ENCODE measurements around the gene ADAMTS6.

The ADAMTS6 gene

GRCh38 chr5:65296067-65296466, 185.7 kb downstream of the ADAMTS6 start:
- no peak overlapping the region for H3K27ac ChIP-seq (ENCODE audit: low read depth, low read length)
- no peak overlapping the region for H3K9ac ChIP-seq (ENCODE audit: low read length)
- H3K4me2 ChIP-seq (ENCODE audit: low read depth, low read length, poor library complexity, severe bottlenecking): no peak overlapping the region
- no peak overlapping the region for H3K4me3 ChIP-seq (ENCODE audit: insufficient read depth, low read length, poor library complexity, severe bottlenecking)
- H3K79me2 ChIP-seq (ENCODE audit: insufficient read depth, low read length): no peaks in the 10 kb centered on the region
- no peaks in the 10 kb centered on the region for H3K36me3 ChIP-seq (ENCODE audit: low read length)
- H3K27me3 ChIP-seq (ENCODE audit: low read length): no peaks in the 10 kb centered on the region
- TF ChIP-seq EZH2phosphoT487 (conservative IDR thresholded peaks at IDR 0.05; ENCODE audit: low read length) (no peak), CTCF (IDR thresholded peaks at IDR 0.05; ENCODE audit: insufficient read depth, low read length, poor library complexity, severe bottlenecking) (no peak)
- H3K9me2 ChIP-seq (replicated peaks; ENCODE audit: insufficient read depth, low read length): no peaks in the 10 kb centered on the region
- no peaks in the 10 kb centered on the region for H3F3A ChIP-seq (ENCODE audit: insufficient read depth)
- H2AFZ ChIP-seq (ENCODE audit: low read depth, low read length, severe bottlenecking): no peak overlapping the region
- no peaks in the 10 kb centered on the region for H4K20me1 ChIP-seq (ENCODE audit: low read depth, low read length)
- no peaks in the 10 kb centered on the region for H3K9me3 ChIP-seq (ENCODE audit: insufficient read depth, low read length)

- Histone ChIP-seq H3F3A (ENCODE audit: insufficient read depth) (no peaks in the 10 kb centered on the region), H4K20me1 (ENCODE audit: low read depth, low read length) (no peaks in the 10 kb centered on the region), H3K4me2 (ENCODE audit: low read depth, low read length, poor library complexity, severe bottlenecking) (no peak overlapping the region), H2AFZ (ENCODE audit: low read depth, low read length, severe bottlenecking) (no peak overlapping the region), H3K4me3 (ENCODE audit: insufficient read depth, low read length, poor library complexity, severe bottlenecking) (no peak overlapping the region), H3K9me2 (replicated peaks; ENCODE audit: insufficient read depth, low read length) (no peaks in the 10 kb centered on the region), H3K9me3 (ENCODE audit: insufficient read depth, low read length) (no peaks in the 10 kb centered on the region), H3K36me3 (ENCODE audit: low read length) (no peaks in the 10 kb centered on the region), H3K27ac (ENCODE audit: low read depth, low read length) (no peak overlapping the region), H3K79me2 (ENCODE audit: insufficient read depth, low read length) (no peaks in the 10 kb centered on the region), H3K9ac (ENCODE audit: low read length) (no peak overlapping the region), H3K27me3 (ENCODE audit: low read length) (no peaks in the 10 kb centered on the region)
- TF ChIP-seq CTCF (IDR thresholded peaks at IDR 0.05; ENCODE audit: insufficient read depth, low read length, poor library complexity, severe bottlenecking) (no peak), EZH2phosphoT487 (conservative IDR thresholded peaks at IDR 0.05; ENCODE audit: low read length) (no peak)
Measured at GRCh38 chr5:65292196-65292595, 189.5 kb downstream of the ADAMTS6 start.

- H4K20me1 ChIP-seq (ENCODE audit: low read depth, low read length): no peaks in the 10 kb centered on the region
- H3K79me2 ChIP-seq (ENCODE audit: insufficient read depth, low read length): no peaks in the 10 kb centered on the region
- H3K9ac ChIP-seq (ENCODE audit: low read length): no peak overlapping the region
- no peaks in the 10 kb centered on the region for H3K9me2 ChIP-seq (replicated peaks; ENCODE audit: insufficient read depth, low read length)
- no peak overlapping the region for H3K27ac ChIP-seq (ENCODE audit: low read depth, low read length)
- H3K27me3 ChIP-seq (ENCODE audit: low read length): no peaks in the 10 kb centered on the region
- H3K9me3 ChIP-seq (ENCODE audit: insufficient read depth, low read length): no peaks in the 10 kb centered on the region
- no peak for TF ChIP-seq EZH2phosphoT487 (conservative IDR thresholded peaks at IDR 0.05; ENCODE audit: low read length)
- no peak overlapping the region for H3K4me3 ChIP-seq (ENCODE audit: insufficient read depth, low read length, poor library complexity, severe bottlenecking)
- no peaks in the 10 kb centered on the region for H3F3A ChIP-seq (ENCODE audit: insufficient read depth)
- H2AFZ ChIP-seq (ENCODE audit: low read depth, low read length, severe bottlenecking): no peak overlapping the region
- no peaks in the 10 kb centered on the region for H3K36me3 ChIP-seq (ENCODE audit: low read length)
- H3K4me2 ChIP-seq (ENCODE audit: low read depth, low read length, poor library complexity, severe bottlenecking): no peak overlapping the region
Measured at GRCh38 chr5:65290677-65291076, 191.0 kb downstream of the ADAMTS6 start.

- TF ChIP-seq CTCF (IDR thresholded peaks at IDR 0.05; ENCODE audit: insufficient read depth, low read length, poor library complexity, severe bottlenecking) (no peak), EZH2phosphoT487 (conservative IDR thresholded peaks at IDR 0.05; ENCODE audit: low read length) (no peak)
- H3K36me3 ChIP-seq (ENCODE audit: low read length): no peaks in the 10 kb centered on the region
- H3K79me2 ChIP-seq (ENCODE audit: insufficient read depth, low read length): no peaks in the 10 kb centered on the region
- H3K9me2 ChIP-seq (replicated peaks; ENCODE audit: insufficient read depth, low read length): no peaks in the 10 kb centered on the region
- H3K27ac ChIP-seq (ENCODE audit: low read depth, low read length): no peak overlapping the region
- H3K4me2 ChIP-seq (ENCODE audit: low read depth, low read length, poor library complexity, severe bottlenecking): no peak overlapping the region
- no peak overlapping the region for H3K4me3 ChIP-seq (ENCODE audit: insufficient read depth, low read length, poor library complexity, severe bottlenecking)
- H4K20me1 ChIP-seq (ENCODE audit: low read depth, low read length): no peaks in the 10 kb centered on the region
- H3F3A ChIP-seq (ENCODE audit: insufficient read depth): no peaks in the 10 kb centered on the region
- H2AFZ ChIP-seq (ENCODE audit: low read depth, low read length, severe bottlenecking): no peak overlapping the region
- H3K27me3 ChIP-seq (ENCODE audit: low read length): no peaks in the 10 kb centered on the region
- H3K9me3 ChIP-seq (ENCODE audit: insufficient read depth, low read length): no peaks in the 10 kb centered on the region
- H3K9ac ChIP-seq (ENCODE audit: low read length): no peak overlapping the region
Measured at GRCh38 chr5:65288657-65289056, 193.1 kb downstream of the ADAMTS6 start.

Measured in SU-DHL-6 (cell line).